NCI-H2196 (cell line): ENCODE data around the gene KIF14.

Source experiments
- DNase-seq: peaks from one replicate; lab custom pipeline; 2025; ENCODE audit not compliant: unreplicated experiment; lab: John Stamatoyannopoulos, UW

The KIF14 gene, protein sequence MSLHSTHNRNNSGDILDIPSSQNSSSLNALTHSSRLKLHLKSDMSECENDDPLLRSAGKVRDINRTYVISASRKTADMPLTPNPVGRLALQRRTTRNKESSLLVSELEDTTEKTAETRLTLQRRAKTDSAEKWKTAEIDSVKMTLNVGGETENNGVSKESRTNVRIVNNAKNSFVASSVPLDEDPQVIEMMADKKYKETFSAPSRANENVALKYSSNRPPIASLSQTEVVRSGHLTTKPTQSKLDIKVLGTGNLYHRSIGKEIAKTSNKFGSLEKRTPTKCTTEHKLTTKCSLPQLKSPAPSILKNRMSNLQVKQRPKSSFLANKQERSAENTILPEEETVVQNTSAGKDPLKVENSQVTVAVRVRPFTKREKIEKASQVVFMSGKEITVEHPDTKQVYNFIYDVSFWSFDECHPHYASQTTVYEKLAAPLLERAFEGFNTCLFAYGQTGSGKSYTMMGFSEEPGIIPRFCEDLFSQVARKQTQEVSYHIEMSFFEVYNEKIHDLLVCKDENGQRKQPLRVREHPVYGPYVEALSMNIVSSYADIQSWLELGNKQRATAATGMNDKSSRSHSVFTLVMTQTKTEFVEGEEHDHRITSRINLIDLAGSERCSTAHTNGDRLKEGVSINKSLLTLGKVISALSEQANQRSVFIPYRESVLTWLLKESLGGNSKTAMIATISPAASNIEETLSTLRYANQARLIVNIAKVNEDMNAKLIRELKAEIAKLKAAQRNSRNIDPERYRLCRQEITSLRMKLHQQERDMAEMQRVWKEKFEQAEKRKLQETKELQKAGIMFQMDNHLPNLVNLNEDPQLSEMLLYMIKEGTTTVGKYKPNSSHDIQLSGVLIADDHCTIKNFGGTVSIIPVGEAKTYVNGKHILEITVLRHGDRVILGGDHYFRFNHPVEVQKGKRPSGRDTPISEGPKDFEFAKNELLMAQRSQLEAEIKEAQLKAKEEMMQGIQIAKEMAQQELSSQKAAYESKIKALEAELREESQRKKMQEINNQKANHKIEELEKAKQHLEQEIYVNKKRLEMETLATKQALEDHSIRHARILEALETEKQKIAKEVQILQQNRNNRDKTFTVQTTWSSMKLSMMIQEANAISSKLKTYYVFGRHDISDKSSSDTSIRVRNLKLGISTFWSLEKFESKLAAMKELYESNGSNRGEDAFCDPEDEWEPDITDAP (N-terminal part only)

DNA sequence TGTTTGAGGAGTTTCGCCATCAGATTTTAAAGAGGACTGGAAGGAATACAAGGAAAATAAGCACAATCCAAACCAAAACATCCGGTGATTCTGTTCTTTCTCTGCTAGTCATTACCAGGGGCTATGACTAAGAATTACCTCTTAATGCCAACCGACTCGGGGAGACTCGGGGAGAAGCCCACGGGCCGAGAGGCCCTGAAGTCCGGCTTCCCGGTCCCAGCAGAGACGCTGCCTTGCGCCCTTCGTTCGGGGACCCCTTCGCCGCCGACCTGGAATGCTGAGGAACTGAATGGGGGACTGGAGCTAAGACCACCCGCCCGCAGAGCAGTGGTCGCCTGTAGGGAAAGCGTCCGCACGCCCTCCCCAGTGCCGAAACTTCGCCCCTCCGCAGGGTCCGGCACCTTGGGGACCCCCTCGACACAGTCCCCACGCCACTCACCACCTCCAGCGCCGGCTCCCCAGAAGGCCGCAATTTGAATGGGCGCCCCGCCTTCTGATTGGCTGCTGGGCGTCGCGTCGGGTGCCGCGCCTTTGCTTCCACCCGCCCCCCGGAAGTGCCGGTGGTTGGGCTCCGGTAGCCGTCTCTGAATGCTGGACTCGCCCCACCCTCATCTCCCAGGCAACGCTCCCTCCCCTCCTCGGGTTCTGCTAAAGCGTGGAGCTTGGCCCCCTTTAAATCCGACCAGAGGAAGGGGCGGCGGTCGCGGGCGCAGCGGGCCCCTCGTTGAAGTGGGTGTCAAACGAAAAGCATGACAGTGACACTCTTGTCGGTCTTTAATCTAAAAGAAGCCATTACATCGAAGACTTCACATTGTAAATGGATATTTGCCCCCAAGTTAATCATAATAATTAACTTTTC is at the start of gene KIF14:
Gene KIF14, minus strand, starts transcription at position 479 of the 859 bp plus-strand sequence. CDS start 2,028 bp downstream, outside the sequence.
- DNase-seq = peak; percentile 91

DNA sequence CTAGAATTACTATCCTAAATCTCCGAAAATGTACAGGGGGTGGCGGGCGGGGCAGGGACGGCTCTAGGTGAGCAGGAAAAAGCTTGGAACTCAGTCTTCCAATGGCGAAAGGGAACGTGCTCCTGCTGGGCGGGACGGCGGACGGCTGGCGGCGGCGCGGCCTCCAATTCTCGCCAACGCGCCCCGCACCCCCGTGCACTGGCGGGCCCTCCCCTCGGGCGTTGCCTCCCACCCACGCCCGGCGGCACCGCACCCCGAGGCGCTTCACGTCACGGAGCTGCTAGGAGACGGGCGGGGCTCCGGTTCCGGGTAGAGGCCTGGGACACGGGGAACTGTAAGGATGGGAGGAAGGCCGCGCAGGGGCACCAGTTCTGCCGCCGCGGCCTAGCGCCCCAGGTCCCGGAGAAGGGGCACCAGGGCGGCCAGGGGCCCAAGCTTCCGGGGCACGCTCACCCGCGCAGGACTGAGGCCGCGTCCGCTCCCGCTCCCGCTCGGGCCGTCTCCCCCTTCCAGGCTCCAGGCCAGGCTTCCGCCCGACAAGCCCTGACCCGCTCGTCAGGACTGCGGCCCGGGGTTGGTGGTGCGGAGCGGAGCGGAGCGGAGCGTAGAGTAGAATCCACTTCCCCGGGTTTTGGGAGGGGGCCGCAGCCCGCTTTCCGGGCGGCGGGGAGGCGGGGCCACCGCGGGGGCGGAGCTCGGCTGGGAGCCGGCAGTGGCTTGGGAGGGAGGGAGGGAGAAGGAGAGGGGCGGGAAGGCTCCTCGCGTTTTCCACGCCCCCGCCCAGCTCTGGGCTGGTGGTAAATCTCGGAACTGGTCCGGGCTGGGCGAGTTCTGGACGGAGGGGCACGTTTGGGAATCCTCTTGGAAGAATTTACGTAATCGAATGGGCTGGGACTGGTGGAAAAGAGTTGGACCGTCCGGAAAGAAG is 49.0 kb upstream of the KIF14 start, which contains the start of gene DDX59:
Gene DDX59, minus strand, starts transcription at position 594 of the 928 bp plus-strand sequence. CDS start 3,167 bp downstream, outside the sequence.
- peak; percentile 96 for DNase-seq

DNA sequence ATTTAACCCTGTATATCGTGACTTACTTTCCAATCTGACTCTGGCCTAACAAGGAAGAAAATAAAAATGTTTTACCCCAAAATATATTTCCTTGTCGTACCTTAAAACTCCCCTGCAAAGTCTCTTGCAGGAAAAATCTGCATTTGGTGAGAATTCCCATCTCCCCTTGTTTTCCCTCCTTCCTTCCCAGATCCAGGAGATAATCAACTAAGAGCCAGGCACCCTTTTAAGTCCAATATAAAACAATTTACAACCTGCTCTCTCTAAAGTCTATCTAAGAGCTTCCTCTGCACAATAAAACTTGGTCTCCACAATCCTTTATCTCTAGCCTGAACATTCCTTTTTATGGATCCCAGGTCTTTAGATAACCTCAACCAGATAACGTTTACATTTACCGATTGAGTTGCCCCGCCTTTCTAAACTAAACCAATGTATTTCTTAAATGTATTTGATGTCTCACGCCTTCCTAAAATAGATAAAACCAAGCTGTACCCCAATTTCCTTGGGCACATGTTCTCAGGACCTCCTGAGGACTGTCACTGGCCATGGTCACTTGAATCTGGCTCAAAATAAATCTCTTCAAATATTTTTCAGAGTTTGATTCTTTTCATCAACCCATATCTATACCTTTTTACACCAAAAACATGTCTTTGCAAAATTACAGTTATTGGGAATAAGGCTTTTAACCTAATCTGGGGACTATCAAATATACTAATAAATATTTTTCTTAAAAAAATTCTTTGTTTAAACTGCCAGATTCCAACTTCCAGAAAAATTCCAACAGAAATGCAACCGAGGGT is 48.2 kb upstream of the KIF14 start:
- DNase-seq = no peak

DNA sequence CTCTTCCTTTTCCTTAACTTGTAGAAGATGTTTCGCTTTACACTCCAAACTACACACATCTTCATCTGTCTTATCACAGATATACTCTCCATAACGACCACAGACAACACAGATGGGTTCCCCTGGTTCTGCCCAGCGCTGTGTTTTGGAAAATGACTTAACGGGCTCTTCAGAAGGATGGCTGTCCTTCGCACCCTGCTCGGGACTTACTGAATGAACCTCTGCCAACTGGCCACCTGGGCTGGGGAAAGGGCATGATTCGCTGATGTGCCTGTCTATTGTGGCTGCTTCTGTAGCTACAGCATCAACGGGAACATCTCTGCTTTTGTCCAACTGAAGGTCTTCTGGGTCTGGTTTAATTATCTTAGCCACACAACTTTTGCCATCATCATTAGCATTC is 45.8 kb upstream of the KIF14 start:
- DNase-seq = no peak

DNA sequence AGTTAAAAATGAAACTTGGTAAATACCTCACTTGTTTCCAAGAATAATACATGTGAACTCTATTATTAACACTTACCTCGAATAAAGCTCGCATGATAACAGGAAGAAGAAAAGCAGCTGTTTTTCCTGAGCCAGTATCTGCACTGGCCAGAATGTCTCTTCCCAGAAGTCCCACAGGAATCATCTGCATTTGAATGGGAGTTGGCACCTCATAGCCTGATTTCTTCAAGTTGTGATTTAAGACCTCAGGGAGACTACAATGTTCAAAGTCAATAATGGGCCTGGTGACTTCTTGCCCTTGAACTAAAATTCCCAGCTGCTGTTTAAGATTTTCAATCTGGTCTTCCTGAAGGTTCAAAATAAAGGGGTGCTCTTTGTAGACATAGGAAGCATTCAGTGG is 45.3 kb upstream of the KIF14 start:
- DNase-seq = no peak

DNA sequence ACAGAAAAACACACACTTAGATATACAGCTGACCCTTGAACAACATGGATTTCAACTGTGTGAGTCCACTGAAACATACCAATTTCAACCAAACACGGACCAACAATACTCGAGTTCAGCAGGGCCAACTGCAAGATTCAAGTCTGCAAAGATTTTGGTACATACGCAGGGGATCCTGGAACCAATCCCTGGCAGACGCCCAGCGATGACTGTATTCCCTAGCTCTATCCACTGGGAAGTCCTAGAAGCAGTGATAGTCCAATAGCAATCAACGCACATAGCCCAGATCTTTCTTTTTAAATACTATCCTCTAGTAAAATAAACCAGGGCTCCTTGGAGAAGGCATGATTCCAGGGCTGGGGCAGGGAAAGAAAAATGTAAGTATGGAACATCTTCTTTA is 40.2 kb upstream of the KIF14 start:
- DNase-seq = no peak

DNA sequence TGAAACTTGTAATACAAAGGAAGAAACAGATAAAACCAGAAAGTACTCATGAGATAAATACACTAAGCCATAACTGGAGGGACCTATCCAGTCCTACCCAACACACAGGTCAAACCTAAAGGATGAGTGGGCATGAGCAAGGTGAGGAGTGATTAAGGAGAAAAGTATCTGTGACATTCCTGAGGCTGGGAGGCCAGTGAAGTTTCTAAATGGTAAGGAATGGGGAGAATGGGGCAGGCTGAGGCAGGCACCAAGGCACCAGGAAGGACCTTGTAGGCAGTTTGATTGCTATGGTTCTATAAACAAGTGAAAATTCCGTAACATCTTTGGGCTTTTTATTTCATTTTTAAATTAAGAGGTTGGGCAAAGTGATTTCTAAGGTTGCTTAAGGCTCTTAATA is 38.7 kb upstream of the KIF14 start:
- DNase-seq = no peak

DNA sequence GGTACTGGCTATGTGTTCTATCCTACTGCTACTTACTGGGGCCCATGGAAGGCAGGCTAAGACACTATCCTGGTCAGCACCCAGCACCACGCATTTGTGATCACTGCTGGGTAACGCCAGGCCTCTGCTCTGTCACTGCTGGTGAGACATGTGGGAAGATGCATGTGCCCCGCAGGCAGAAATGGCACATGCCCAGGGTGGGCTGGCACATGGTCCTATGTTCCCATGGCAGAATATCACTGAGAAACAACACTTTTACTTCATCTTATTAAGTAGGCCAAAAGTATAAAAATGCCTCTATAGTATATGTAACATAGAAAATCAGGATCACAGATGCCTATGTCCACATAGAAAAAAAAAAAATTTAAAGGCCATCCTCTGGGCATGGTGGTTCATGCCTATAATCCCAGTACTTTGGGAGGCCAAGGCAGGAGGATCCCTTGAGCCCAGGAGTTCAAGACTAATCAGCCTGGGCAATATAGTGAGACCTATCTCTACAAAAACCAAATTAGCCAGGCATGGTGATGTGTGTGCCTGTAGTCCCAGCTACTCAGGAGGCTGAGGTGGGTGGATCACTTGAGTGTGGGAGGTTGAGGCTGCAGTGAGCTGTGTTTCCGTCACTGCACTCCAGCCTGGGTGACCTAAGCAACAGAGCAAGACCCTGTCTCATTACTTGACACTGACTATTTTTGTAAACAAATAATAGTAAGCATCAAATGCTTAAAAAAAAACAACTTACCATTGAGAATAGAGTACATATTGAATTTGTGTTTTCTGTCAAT is 37.7 kb upstream of the KIF14 start:
- DNase-seq = no peak

DNA sequence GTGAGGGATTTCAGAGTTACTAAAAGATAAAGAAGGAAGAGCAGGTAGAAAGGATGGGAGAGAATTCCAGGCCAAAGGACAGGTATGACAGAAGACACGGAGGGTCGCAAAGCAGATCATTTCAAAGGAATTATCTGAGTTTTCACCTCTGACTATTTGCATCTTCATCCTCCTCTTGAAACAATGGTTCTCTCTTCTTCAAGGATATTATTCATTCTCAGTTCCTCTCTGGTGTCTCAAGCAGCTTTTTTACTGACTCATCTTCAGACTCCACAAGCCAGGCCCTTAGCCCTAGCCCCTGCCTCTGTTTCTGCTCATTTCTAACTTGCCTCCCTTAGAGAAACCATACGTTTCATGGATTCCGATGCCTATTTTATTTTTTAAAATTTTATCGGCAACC is 34.1 kb upstream of the KIF14 start:
- no peak for DNase-seq

DNA sequence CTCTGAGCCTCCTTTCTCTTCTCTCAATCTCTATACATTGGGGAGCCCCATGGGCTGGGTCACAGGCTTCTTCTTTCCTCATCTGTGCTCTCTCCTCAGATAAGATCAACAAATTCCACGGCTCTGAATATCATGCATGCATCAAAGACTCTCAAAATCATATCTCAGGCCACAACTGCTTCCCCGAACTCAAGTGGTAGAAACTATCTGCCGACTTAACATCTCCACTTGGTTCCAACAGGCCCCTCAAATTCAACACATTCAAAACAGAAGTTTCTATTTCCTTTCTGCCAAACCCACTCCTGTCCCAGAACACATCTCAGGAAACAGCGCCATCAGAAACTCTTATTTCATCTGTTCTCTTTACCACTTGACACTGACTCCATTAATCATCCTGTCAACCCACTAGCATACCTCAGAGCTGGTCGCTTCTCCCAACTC is 32.5 kb upstream of the KIF14 start:
- DNase-seq = no peak

DNA sequence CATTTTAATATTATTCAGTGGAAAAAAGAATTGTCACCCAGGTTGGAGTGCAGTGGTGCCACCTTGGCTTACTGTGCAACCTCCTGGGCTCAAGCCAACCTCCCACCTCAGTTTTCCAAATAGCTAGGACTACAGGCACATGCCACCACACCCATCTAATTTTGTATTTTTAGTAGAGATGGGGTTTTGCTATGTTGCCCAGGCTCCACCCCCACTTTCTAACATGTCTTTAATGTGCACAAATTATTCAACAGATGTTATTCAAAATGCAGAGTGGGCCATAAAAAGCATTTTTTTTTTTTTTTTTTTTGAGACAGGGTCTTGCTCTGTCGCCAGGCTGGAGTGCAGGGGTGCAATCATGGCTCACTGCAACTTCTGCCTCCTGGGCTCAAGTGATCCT is 31.8 kb upstream of the KIF14 start:
- DNase-seq = no peak

DNA sequence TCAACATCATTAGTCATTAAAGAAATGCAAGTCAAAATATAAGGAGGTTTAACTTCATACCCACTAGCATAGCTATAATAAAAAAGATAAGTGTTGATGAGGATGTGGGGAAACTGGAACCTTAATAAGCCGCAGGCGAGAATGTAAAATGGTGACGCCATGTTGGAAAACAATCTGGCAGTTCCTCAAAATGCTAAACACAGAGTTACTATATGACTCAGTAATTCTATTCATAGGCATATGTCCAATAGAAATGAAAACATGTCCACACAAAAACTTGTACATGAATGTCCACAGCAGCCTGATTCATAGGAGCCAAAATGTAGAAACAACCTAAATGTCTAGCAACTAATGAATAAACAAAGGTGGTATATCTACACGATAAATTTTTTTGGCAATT is 26.0 kb upstream of the KIF14 start:
- no peak for DNase-seq

DNA sequence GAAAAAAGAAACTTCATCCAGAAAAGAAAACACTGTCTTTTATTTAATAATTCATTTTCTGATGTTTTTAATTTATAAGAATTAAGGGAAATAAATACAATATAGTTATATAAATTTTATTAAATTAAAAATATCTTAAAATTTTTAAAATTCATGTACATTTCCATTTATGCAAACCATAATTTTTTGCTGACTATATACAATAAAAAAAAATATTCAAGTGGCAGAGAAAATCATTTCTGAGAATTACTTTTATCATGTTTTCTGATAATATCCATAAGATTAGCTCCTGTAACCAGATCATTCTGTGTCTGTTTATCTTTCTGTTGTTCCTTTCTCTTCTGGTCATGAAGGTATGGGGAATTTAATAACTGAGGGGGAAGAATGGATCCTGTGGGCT is 23.5 kb upstream of the KIF14 start:
- no peak for DNase-seq

DNA sequence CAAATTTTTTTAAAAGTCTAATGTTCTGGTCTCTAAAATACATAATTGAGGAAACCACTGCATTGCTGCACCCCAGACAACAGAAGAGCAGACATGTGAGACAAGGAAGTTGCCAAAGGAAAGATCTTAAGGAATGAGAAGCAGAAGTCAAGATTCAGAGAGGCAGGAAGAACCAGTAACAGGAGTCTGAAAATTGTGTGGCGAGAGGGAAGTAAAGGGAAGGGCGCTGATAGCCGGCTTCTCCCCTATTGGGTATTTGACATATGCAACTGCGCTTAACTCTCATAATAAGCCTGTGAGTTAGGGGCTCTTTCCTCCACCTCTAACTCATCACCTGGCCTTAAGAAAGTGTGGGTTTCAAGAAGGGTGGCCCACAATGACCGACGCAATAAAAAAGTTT is 21.9 kb upstream of the KIF14 start:
- DNase-seq = no peak

DNA sequence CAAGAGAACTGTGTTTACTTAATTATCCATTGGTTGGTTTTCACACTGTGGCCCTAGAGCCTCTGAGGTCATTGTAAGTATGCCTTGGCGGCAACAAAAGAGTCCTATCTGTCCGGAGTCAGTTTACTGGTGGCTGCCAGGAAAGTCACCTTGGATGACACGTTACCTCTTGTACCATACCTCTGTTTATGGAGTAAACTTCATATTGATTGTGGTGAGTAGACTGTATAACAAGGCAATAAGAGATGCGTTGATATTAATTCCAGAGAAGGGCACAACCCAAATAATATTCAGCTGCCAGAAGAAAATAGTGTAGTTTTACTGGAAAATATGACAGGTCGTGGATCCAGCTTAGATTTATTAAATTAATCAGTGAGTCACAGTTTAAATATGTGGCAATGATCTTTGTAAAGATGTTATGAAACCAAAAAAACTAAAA is 20.4 kb upstream of the KIF14 start:
- no peak for DNase-seq

DNA sequence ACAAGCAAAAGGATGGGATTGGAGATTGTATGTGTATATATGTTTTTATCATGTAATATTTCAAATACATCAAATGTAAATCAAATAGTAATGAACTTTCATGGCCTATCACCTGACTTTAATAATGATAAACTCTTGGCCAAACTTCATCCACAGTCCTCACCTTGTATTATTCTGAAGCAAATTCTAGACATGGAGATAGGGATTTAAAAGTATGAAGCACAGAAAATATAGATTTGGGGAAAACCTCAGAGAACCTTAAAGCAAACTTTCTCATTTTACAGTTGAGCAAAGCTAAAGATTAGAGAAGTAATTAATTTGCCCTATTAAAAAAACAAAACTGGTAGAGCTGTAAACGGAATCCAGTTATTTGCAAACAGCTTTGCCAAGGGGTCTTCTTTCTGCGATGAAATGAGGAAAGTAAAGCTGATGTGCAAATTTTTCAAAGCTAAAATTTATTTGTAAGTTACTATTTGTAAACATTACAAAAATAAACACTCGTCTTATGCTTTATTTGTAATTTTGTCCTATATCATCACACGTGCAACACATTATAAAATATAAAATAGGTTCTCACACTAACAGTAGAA is 19.9 kb upstream of the KIF14 start:
- no peak for DNase-seq

DNA sequence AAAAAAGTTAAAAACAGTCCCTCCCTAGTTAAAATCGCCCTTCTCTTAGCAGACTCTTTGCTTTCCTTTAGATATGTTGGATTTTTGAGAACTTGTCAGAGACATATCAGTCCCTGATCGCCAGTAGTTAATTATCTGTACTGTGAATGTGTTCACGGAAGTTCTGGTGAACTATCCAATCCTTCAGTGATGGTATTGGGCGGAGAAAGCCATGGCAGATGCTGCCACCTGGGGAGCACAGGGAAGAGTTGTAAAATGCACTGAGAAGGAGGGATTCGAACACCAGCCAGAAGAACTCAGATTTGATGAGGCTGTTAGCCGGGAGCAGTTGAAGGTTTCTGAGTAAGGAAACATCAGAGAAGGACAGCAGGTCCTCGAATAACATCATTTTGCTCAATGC is 17.5 kb upstream of the KIF14 start:
- no peak for DNase-seq
